Activated CD8-positive, alpha-beta memory T cell treated with anti-CD3 and anti-CD28 coated beads, Interleukin-2, amount 50 U/mL, for 4 hours (primary cell): ENCODE measurements around the gene TRERF1.
"Not testable (repeated sequence)": the region's sequence is repeated elsewhere in the genome, so short reads cannot be mapped to it uniquely, and the experiment has no call there.

Experiments
- DNase-seq: peaks from one replicate; pipeline ENCODE4 v3.0.0-alpha.2; 2020

The TRERF1 gene

DNA sequence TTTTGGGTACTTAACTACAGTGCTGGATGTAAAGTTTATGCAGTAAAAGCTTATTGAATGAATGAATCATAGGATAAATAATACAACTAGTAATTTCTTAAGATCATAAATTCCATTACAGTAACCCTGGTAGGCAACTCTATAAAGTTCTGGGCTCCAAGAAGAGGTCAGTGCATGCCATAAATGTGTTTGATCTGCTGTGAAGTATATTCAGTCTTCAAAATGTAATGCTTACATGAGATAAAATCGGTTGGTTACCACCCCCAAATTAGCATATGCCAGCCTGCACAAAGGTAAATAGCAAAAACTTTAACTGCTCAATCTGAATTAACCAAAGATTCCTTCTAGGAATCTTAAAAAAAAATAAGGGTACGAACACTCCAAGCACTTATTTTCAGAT, 244.2 kb downstream of the TRERF1 start:
- not testable (repeated sequence) for DNase-seq

DNA sequence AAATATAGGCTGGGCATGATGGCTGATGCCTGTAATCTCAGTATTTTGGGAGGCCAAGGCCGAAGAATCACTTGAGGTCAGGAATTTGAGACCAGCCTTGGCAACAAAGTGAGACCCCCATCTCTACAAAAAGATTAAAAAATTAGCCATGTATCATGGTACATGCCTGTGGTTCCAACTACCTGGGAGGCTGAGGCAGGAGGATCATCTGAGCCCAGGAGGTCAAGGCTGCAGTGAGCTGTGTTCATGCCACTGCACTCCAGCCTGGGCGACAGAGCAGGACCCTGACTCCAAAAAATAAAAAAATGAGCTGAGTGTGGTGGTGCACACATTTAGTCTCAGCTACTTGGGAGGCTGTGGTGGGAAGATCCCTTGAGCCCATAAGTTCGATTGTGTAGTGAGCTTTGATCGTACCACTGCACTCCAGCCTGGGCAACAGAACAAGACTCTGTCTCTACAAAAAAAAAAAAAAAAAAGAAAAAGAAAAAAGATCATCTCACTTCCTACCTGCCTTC, 246.9 kb downstream of the TRERF1 start:
- DNase-seq, result no peak

DNA sequence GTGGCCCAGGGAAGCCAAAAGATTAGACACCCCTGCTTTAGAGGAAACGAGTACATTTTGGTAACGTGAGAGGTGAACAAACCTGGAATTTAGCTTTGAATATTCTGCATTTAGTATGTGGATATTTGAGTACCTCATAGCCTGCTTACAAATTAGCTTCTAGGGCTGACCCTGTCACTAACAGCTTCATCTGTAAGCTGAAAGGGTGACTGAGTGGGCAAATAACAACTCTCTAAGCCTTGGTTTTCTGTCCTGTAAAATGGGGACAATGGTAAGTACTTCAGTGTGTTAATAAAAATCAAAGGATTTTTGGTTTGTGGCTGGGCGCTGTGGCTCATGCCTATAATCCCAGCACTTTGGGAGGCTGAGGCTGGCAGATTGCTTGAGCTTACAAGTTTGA, 248.5 kb downstream of the TRERF1 start:
- no peak for DNase-seq

DNA sequence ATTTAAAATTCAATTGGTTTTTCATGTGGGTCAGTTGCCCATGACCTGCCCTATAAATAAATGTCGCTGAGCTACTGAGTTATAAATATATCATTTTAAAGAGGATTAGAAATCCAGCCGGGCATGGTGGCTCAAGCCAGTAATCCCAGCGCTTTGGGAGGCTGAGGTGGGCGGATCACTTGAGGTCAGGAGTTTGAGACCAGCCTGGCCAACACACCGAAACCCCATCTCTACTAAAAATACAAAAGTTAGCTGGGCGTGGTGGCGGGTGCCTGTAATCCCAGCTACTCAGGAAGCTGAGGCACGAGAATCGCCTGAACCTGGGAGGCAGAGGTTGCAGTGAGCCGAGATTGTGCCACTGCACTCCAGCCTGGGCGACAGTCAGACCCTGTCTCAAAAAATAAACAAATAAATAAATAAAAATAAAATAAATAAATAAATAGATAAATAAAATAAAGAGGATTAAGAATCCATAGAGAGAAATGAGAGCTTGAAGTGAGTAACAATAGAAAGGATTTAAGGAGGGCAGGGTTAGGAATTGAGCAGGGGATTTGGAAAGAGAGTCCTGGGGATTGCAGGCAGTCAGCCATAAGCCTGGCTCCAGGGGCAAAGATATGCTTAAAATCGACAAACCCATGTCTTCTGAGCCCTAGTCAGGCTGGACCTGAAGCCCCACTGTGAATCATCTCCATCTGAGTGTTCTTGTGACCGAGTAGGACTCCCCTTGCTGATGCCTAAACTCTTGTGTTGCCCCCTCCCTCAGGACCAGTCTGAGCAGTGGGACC, 249.4 kb downstream of the TRERF1 start:
- DNase-seq, result not testable (repeated sequence)

DNA sequence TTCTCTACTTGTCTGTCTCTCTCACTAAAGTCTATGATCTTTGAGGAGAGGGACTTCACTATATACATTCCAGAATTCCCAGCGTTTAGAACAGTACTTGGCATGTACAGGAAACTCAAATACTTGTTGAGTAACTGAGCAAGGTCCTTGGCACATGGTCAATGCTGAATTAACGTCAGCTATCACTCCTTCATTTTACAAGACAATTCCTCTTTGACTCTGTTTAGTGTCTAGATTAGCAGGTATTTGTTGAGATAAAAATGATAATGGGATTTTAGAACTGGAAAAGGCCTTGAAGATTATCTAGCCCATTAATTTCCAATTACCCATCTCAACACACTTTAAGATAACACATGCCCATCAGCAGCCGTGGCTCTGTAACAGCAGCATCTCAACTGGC, 250.3 kb downstream of the TRERF1 start:
- DNase-seq, result no peak

DNA sequence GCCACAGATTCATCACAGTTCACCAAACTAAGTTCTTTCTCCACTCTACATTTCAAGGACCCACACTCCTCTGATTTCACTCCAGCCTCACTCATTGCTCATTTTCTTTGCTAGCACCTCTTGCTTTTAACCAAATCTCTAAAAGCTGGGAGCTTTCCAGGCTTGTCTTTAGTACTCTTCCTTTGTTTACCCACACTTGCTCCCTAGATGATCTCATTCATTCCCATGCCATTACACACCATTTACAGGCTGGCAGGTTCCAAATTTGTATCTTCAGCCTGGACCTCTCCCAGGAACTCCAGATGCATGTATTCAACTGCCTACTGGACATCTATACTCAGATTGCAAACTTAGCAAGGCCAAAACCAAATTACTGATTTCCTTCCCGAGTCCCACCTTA, 251.7 kb downstream of the TRERF1 start:
- DNase-seq, result no peak

DNA sequence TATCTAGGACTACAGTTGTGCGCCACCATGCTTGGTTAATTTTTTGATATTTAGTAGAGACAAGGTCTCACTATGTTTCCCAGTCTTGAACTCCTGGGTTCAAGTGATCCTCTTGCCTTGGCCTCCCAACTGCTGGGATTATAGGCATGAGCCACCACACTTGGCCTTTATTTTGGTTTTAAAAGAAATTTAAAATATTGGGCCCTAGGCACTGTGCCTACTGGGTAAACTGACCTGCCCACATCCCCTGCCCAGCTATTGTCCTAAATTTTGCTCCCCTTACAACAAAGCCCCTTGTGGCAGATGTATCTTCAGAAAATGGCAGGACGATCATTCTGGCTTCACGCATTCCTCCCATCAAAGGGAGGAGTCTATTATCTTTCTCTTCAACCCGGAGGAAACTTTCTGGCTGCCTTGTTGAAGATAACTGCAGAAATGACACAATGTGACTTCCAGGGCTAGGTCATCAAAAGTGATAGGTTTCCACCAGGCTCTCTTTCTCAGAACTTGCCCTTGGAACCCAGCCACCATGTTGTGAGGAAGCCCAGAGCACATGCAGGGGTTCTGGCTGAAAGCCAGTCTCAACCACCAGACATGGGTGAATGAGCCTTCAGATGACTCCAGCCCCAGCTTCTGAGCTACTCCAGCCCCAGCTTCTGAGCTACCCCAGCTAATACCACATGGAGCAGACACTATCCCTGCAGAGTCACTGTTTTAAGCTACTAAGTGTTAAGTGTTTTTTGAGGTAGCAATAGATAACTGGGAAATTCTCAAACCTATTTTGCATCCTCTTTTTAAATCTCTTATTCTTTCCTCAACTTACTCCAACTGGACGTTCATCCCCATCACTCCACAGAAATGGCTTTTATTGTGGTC, 252.4 kb downstream of the TRERF1 start:
- DNase-seq, result no peak

DNA sequence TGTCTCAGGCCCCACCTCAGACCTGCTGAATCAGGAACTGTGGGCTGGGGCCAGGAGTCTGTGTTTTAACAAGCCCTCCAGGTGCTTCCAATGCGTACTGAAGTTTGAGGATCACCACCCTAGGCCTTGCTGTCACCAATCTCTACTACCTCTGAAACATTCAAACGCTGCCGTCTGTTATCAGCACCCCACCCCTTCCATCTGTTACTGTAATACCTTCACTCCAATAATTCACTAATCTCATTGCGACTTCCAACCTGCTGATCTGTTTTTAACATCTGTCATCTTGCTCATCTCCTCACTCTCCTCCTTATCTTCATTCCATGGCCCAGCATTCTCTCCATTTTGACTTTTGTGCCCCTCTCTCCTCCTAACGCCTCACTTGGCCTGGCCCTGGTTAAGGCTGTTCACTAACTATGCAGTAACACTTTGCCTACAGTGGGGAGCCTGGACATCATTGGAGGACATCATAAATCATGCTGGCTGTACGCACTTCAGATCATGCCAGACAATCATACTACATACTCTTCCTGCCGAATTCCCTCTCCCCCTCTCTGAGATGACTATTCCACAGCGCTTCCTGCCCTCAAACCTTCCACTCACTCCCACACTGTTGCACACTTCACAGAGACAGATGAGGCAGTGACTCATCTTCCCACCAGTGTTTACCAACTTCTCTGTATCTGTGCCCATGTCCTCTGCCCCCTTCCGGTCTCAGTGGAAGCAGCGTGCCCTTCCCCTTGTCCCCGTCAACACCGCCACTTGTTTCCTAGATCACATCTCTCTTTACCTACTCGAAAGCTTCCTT, 254.0 kb downstream of the TRERF1 start:
- no peak for DNase-seq

DNA sequence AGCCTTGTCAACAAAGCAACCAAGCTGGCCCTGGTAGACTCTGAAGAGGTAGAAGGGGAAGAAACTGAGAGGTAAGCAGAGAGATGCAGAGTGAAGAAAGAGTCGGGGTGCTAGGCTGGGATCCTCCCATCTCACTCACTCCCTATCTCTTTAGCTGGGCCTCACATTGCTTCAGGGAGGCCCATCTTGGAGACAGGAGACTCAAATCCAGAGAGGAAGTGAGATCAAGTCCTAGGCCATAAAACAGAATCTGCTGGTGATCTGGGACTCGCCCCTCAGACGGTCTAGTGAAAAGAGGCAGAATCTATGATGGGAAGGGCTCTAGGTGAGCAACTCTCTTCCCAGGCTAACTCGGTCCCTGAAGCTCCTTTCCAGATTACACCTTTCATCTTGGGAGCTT, 256.3 kb downstream of the TRERF1 start:
- no peak for DNase-seq

DNA sequence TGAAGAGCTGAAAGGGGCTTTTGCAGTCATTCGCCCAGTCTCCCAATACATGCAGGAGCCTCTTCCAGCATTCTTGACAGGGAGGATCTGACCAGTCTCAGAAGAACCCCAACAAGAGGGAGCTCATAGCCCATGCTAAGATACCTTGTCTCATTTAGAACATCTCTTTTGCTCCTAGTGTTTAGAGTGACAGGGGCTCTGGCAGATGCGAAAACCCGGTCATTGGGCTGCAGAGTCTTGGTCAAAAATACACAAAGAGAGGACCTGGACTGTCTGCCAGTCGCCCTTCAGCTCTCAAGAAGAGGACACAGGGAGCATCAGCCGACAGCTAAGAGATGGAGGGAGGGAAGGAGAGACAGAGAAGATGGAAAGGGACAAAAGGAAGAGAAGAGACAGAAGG, 257.7 kb downstream of the TRERF1 start:
- no peak for DNase-seq

DNA sequence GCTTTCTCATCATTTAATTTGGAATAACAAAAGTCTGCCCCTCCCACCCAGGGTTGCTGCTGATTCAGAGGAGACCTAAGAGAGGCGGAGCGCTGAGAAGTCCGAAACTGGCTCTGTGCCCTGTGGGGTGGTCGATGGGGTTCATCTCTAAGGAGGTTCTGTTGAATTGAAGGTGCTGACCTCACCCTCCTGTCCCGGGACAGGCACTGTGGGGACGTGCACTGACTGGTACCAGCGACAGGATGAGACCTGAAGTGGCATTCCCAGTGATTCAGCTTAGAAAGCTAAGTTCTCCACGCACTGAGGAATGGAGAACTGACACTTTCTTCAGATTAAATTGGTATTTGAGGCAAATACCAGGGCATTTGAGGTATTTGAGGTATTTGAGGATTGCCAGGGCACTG, 258.2 kb downstream of the TRERF1 start:
- DNase-seq, result no peak

DNA sequence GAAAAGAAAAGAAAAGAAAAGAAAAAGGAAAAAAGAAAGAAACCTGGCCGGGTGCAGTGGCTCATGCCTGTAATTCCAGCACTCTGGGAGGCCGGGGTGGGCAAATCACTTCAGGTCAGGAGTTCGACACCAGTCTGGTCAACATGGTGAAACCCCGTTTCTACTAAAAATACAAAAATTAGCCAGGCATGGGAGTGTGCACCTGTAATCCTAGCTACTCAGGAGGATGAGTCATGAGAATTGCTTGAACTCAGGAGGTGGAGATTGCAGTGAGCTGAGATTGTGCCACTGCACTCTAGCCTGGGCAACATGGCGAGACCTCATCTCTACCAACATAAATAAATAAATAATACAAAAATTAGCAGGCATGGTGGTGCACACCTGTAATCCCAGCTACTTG, 259.3 kb downstream of the TRERF1 start:
- not testable (repeated sequence) for DNase-seq

DNA sequence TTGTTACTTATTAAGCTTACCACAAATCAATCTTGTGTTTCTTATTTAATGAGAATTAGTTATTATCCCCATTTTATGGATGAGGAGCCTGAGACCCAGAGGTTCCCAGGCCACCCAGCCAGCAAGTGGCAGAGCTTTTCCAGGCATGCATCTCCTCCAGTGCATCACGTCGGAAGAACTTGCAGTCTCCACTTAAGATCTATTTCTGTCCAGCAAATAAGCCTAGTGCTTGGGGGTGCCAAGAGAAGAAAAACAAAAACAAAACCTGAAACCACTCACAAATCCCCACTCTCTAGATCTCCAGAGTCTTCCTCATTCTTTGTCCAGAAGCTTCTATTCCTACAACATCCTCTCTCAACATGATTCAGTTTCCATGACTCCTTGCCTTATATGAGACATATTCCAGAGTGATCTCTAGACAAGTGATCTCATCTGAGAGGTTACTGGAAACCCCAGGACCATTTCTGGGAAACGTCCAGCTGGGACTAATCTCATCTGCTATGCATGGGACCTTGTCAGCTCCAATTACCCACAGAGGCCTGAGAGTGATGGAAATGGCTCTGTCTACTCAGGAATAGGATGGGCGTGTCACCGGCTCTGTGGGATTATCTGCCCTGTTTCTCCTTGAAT, 261.1 kb downstream of the TRERF1 start:
- no peak for DNase-seq

DNA sequence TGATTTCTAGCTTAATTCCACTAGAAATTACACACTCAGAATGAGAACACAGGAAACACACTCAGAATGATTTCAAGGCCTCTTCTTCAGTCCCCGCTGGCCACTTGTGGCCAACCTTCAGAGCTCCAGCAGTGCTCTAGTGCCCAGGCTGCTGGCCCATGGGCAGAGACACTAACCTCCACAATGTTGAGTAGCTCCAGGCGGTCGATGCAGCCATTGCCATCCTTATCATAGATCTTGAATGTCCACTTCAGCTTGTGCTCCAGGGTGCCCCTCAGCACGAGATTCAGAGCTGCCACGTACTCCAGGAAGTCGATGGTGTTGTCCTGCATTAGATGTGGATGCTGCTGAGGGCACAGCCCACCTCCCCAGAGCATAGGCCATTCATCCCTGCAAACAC, 263.3 kb downstream of the TRERF1 start:
- DNase-seq, result no peak

DNA sequence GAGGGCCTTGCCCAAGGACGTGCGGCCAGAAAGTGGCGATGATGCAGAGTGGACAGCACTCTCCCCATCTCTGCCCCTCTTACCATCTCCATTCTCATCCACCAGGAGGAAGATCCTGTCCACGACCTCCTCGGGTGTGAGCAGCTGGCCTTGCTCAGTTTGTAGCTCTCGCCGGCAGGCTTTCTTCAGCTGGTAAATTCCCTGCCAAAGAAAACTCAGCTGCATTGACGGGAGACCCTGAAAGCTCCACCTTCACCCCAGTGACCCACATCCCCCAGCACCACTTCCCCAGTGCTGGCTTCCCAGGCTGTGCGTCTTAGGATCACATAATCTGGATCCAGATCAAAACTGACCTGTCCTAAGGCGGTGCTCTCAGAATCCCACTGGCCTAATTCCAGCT, 266.1 kb downstream of the TRERF1 start:
- no peak for DNase-seq

DNA sequence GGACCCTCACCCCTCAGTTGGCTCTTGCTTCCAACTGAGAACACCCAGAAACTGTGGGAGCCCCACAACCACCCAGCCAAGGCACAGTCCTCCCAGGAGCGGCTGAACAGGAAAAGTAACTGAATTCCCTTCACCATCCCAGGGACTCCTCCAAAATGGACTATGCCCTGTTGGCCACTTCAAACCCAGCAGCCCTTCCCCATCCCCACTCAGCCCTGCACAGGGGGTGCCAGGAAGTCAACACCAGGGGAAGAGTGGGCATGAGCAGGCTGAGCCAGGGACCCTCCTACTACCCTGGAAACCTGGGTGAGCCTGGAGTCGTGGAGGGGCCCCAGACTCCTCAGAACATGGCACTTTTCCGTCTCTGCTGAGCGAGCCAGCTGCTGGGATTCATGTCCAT, 267.3 kb downstream of the TRERF1 start:
- no peak for DNase-seq

DNA sequence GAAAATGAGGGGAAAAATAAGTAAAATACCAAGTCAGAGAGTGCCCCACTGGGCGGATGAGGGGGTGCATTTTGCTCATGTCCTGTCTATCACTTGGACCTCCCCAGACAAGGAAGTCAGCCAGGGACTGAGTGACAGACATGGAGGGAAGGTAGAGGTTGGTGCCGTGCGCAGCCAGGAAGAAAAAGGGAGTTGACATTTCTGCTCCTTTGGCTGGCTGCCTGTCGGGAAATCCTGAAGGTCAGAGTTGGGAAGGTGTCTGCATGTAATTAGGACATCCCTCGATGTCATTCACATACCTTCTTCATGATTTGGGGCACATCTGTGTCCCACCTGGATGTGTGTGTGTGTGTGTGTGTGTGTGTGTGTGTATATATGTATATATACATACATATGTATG, 269.6 kb downstream of the TRERF1 start:
- no peak for DNase-seq

DNA sequence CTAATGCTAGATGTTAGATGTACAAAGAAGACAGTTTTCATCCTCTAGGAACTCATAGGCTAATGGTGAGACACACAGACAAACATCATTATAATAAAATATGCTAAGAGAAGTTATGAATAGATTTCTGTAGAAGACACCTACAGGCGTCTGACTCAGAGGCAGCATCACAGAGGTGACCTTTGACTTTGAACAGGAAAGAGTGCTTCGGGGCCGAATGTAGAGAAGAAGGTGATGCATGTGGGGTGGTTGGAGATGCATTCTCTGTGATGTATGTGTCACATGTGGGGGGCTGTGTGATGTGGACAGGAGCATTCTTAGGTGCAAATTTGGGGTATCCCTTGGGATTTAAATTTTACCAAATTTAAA, 271.8 kb downstream of the TRERF1 start:
- no peak for DNase-seq

DNA sequence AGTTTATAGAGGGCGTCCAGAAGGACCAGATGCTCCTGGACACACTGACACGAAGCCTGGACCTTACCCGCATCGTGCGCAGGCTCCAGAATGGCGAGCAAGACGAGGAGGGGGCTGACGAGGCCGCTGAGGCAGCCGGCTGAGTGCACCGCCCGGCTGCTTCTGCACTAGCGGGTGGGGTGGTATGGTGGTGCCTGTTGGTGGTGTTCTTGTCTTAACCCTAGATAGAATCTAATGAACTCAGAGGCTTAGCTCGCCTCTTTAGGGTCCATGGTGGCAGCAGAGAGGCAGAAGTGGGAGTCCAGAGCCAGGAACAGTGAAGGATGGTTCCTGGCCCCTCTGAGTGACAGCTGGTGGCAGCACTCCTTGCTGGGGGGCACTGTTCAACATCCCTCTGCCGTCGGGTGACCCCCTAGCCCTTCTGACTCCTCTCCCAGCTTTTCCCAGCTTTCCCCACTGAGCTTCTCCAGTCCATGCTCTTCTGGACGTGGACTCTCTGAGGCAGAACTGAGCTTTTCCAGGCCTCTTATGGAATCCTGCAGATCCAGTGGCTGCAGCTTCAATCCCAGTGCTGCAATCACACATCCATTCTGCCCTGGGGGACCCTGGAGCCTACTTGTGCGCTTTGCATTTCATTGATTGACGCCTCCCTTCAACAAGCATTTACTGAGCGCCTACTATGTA, 272.3 kb downstream of the TRERF1 start:
- no peak for DNase-seq

DNA sequence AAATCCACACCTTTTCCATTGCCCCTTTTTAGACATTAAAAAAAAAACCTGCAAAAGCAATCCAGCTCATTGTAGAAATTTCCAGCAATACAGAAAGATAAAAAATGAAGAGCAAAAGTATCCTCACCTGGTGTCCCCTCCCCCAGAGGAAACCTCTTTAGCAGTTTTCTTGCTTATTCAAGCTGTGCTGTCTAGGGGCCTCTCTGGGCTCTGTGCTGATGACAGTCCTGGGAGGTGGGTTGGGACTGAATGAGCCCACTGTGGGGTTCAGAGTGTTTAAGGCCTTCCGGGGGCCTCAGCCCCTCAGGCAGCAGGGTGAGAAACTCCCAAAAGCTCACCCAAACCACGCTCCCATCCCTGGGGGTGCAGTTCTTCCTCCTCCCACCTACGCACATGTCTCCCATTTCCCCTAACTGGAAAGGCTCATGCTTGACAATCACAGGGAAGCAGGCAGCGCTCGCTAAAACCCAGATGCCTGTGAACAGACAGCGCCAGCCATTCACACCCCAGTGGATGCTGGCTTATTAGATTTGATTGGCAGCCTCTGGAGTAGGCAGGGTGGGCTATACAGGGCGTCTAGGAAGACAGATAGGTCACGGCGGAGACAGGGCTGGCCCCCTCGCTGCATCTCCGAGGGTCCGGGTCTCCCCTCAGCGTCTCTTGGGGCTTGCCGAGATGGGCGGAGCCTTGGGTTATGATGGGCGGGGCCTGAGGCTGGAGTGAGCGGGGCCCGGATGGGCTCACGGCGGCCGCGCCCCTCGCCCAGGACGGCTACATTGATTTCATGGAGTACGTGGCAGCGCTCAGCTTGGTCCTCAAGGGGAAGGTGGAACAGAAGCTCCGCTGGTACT, 274.0 kb downstream of the TRERF1 start:
- peak; percentile 24 for DNase-seq

DNA sequence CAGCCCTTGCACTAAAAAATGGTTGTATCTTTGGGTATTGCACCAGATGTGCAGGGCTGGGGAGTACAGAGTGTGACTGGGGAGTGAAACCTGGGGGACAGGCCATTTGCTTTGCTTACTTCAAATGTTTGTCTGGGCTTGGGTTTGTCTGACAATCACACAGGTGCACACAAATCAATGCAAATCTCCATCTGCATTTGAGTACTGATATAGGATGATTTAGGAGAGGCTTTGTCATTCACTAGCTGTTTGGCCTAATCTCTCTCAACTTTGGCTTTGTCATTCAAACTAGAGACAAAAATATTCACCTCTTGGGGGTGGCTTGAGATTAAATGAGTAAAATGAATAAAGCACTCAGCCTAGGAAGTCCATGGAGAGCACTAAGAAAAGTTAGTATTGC, 274.7 kb downstream of the TRERF1 start:
- no peak for DNase-seq
